Stimulated activated CD4-positive, alpha-beta T cell treated with anti-CD3 and anti-CD28 coated beads, Interleukin-15, amount 100 ng/mL, for 48 hours (primary cell): ENCODE data around the gene C1orf141.
"Not testable (repeated sequence)": the region's sequence is repeated elsewhere in the genome, so short reads cannot be mapped to it uniquely, and the experiment has no call there.

ENCODE experiments used
- DNase-seq, 2 donors: peaks; one replicate each; pipeline ENCODE4 v3.0.0-alpha.2; 2020; ENCODE audit warnings: low read depth in 2 of 2

The C1orf141 gene

DNA sequence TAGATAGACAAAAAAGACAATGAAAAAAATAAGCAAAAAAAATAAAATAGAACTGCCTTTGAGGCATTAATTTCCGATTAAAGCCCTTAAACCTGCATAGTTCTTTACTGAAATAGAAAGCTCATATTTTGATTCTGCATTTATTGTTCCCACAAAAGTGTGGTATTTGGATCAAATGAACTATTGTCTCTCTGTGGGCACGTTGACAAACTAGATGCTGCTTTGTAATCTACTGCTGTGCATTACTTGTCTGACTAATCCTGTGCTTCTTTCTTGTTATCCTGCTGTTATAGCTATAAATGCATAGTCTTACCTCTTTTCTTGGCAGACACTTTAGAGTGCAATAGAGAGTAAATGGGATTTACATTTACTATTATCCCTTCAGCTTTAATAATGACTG, 49.4 kb downstream of the C1orf141 start:
- DNase-seq: no peak

DNA sequence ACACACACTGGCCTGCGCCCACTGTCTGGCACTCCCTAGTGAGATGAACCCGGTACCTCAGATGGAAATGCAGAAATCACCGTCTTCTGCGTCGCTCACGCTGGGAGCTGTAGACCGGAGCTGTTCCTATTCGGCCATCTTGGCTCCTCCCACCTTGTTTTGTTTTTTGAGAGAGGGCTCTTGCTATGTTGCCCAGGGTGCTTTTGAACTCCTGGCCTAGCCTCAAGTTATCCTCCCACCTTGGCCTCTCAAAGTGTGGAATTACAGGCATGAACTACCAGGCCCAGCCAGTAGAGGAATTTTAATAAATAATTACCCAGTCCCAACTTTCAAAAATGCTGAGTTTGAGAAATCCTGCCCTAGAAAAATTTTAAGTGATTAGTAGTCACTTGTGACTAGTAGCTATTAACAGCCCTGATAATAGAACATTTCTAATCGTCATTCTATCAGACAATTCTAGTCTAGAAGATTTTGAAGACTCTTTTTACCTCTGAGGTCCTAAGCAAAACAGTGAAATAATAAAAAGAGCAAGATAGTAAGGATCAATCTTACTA, 49.9 kb downstream of the C1orf141 start:
- no peak for DNase-seq

DNA sequence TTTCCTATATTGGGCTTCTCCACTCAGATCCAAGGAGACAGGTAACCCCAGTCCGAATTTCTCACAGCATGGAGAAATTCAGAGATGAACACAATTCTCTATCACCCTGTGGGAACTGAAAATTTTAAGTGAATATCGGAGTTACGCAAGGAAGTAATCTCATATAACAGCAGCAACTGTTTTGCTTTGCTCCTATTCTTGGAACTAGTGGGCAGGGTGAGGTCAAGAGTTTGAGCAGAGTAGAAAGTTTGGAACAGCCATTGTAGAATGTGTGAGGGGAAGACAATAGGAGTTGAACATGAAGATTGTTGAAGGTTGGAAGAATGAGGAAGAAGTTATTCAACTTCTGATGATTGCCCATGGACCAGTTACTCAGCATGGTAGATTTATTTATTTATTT, 56.5 kb downstream of the C1orf141 start:
- DNase-seq: no peak

DNA sequence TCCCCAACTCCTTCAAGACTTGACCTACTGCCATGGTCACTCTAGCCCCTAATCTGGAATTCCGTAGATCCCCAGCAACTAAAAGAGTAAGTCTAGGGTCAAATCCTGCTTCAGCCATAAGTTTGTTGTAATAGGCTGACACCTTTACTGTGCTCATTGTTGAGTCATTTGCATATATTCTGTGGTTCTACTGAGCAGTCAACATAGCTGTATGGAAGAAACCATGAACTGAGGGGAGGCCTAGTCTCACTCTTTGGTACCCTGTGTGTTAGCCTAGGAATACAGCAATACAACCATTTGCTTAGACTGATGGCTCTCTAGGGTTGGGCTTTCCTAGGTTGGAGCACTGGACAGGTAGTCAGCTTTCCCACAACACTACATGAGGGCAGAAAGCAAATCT, 57.2 kb downstream of the C1orf141 start:
- no peak for DNase-seq

DNA sequence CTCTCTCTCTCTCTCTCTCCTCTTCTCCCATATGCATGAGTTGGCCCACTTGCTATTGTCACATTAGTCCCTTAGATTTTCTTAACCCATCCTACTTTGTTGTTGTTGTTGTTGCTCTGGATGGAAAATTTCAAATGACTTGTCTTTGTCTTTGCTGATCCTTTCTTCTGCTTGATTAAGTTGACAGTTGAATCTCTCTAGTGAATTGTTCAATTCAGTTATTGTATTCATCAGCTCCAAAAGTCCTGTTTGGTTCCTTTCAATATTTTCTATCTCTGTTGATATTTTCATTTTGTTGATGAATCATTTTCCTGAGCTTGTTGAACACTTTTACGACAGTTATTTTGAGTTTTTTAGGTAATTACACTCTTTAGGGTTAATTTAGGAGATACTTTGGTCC, 62.0 kb downstream of the C1orf141 start:
- no peak for DNase-seq

DNA sequence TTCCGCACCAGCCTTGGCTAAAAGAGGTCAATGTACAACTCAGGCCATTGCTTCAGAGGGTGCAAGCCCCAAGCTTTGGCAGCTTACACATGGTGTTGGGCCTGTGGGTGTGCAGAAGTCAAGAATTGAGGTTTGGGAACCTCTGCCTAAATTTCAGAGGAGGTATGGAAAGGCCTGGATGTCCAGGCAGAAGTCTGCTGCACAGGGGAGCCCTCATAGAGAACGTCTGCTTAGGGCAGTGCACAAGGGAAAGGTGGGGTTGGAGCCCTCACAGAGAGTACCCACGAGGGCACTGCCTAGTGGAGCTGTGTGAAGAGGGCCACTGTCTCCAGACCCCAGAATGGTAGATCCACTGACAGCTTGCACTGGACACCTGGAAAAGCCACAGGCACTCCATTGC, 67.1 kb downstream of the C1orf141 start:
- DNase-seq: not testable (repeated sequence)

DNA sequence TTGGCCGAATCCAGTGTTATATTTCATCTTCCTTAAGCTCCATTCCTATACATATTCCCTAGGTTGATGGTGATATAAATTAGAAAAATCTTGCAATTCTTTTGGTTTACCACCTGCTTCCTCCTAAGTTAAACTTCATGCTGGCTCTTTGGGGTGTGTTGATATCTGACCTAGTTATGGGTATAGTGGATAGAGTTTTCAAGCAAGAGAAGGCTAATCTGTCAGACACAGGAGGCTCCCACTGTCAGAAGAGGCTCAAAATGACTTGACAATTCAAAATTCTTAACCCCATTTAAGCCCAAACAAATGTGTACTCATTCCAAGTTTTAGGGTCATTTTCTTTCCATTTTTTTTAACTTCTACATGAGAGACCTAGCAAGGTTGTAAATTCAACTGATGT, 72.4 kb downstream of the C1orf141 start:
- DNase-seq: no peak

DNA sequence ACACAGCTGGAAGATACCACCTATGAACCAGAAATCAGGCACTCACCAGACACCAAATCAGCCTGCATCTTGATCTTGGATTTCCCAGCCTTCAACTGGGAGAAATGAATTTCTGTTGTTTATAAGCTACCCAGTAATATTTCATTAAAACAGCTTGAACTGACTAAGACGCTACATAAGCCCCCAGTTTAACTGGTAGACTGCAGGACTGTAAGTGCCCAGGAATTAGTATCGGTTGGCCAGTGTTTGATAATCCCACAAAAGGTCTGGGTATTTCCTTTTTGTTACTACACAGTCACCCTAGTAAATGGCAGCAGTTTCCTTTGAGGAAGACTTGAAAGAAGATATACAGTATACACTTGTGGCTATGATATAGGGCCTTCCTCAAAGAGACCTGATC, 73.5 kb downstream of the C1orf141 start:
- no peak for DNase-seq

DNA sequence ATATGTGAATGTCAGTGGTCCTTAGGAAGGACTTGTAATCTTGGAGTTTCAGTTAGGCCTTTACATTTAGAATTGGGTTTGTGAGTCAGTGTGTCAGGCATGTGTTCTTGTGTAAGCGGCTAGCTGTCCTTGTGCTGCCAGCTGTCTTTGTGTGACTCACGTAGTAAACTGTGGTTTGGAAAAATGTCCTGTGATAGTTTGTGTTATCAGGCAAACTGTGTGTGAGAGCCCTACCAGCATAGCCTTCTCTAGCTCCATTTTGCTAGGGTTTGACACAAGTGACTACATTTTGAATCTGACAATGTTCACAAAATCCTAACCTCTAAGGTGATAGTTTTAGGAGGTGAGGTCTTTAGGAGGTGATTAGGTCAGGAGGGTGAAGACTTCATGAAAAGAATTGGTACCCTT, 74.0 kb downstream of the C1orf141 start:
- no peak for DNase-seq

DNA sequence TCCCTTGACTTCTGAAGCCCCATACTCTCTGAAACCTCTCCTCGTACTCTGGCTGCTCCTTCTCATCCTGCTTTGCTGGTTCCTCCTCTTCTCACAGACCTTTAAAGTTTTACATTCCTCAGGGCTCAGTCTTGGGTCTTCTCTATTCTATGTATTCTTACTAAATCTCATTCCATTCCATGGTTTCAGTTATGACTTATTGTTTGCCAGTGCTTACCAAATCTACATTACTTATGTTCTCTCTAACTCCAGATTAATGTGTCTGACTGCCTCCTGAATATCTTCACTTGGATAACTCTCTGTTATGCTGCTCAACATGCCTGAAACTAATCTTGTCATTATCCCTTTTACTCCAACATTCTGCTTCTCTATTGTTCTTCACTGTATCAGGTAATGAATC, 75.4 kb downstream of the C1orf141 start:
- DNase-seq: no peak

DNA sequence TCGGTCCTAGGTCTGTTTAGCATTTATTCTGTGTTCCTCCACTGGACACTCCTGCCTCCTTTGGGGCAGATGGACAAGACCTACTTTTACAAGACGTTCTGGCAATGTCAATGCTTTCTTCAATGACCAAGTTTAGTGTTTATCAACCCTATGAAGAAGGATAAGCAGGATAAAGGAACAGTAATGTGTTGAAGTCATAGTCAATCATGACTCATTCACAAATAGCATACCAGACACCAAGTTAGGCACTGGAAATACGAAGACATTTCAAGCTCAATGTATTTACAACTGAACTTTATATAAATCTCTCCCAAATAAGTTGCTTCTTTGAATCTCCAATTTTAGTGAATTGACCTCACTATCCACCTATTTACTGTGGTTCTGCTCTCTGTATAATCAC, 76.0 kb downstream of the C1orf141 start:
- DNase-seq: no peak

DNA sequence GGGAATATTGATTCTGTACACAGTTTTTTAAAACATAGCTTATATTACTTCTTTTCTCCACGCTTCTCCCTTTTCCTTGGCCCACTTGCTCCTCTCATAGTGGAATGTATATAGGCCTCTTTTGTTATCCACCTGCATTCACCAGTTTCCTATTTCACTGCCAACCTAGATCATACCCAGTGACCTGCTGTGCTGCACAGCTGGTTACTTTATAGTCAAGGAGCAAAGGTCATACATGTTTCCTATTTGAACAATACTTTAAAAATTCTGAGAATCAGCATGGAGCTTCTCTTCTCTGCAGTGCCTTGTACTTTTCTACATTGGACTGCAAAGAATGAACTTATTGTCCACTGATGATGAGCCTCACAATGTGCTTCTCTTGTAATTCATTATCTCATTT, 76.5 kb downstream of the C1orf141 start:
- no peak for DNase-seq

DNA sequence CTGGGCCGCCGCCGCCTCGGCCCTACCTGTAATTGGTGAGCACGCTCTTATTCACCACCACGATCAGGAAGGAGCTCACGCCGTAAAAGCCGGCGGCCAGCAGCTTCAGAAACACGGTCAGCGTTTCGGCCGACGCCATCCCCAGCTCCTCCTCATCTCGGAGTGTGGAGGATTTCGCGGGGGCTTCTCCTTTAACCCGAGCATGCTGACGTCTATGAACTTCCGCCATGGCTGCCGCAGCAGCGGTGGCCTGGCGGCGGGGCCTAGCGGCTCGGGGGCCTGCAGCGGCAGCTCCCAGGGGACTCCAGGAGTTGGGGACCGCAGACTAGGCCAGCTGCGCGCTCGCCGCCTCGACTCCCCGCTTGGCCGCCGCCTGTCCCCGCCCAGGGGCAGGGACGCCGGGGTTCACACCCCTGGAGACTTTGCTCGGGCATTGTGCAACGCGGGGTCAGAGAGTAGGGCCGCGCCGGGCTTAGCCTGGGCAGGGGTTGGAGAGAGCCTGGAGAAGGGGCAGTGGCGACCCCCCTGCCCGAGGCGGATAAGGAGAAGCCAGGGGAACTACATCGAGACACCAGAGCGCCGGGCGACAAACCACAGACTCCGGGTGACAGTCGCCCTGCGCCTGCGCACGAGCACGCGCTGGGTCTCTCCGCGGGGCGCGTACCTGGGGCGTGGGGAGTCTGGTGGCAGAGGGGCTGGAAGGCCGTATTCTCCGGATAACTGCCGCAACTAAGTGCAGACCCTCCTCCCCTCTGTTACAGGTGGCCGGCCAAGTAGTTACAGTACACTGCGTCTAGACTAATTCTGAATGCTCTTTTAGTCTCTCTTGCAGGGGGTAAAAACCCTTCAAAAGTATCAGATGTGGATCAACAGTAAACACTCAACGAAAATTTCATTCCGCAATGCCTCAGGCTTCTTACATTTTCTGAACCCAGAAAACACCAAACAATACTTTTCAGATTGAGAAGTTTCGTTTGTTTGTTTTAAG, 80.7 kb downstream of the C1orf141 start, which contains the start of gene SLC35D1:
Gene SLC35D1 (minus strand): TSS at position 364 of the 988 bp plus-strand sequence. CDS start 135 bp downstream, at position 229.
- DNase-seq: peak; percentile 56 to 57

DNA sequence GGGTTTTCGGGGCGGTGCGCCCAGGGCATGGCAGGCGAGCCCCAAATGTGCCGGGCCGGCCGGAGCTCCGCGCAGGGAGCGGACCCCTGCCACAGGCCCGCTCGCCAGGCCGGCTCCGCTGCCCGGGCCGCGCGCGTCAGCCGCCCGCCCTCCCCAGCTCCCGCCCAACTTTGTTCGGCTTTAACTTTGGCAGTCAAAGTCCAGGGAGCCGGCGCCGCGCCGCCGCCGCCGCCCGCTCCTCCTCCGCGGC, 81.3 kb downstream of the C1orf141 start:
- peak in 1 of 2 donors; percentile 3 for DNase-seq

DNA sequence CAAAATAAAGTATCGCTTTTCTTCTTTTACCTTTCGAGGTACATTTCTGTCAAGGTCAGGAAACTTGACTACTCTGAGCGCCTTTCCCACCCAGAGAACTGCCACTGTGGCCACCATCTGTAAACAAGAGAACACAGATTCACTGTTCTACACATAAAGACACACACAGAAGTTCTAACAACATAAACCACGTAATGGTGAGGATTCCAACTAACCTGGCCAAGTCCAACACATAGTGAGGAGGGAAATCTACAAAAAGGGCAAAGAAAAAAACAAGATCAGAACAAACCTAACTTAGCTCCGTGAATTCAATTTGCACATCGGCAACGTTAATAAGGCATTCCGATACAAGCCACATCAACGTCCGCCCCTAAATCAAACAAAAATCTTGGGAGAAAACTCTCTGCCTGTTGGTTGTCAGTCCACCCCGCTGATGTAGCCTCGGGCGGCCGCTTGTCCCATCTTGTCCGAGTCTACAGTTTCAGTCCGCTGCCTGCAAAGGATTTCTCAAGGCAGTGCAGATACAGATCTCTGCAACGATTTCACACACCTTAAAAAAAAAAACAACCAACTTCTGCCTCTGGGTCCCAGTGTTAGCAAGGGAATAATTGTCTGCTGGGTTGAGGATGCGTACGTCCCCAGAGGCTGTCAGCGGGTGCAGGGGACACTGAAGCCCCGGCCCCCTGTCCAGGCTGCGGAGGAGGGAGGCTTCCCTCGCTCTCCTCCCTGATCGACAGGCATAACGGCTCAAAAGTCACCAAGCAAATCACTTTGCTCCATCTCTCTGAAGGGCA, 81.8 kb downstream of the C1orf141 start:
- DNase-seq: peak in 1 of 2 donors; percentile 17

DNA sequence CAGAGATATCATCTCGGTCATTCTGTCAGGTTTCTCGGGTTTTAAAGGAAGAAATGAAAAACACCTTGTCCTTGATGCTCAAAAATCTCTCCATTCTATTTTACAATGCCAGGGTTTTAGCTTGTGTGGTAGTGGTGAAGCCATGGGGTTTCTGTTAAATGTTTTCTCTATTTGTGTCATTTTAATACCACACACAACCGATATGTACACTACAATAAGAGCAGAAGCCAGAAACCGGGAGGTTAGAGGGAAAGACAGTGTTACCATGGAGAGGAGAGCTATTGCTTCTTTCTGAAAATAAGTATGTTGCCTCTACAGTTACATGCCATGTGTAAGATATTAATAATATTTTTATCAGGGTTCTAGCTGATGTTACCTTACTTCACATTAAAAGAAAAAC, 83.6 kb downstream of the C1orf141 start:
- no peak for DNase-seq

DNA sequence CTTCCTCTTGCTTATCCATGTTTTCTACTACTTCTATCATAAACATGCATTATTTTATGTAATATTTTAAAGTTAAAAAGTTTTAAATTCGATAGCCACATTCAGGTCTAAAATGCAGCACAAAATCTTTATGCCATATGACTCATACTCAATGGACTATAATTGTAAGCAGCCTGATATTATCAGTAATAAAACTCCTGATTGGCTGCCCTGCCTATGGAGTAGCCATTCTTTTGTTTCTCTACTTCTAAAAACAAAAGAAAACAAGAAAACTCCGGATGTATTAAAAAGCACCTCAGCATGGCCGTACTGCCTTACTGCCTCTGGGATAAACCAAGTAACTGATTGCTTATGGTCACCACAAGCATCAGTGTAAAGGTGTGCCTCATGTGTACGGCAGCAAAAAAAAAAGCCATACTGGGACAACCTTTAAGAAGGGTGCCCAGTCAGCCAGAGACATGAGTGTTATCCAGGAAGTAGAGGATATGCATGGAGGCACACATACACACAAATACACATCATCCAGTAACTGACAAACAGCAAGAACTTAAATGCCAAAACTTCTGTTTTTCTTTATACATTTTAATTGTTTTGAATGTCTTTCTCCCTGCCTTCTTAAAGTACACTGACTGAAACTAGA, 90.0 kb downstream of the C1orf141 start:
- DNase-seq: no peak

DNA sequence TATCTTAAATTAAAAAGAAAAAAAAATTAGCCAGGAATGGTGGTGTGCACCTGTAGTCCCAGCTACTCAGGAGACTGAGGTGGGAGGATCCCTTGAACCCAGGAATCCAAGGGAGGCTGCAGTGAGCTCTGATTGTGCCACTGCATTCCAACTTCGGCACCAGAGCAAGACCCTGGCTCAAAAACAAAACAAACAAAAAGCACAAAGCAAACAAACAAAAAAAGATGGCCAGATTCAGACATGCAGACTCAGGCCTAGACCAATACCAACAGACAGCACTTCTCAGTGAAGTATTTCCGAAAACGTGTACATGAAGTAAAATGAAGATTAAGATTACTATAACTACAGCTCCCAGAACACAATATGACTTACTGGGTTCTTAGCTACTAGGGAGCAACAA, 91.4 kb downstream of the C1orf141 start:
- DNase-seq: no peak
